ENCODE measurements around the gene NCOA7.

The NCOA7 gene

DNA sequence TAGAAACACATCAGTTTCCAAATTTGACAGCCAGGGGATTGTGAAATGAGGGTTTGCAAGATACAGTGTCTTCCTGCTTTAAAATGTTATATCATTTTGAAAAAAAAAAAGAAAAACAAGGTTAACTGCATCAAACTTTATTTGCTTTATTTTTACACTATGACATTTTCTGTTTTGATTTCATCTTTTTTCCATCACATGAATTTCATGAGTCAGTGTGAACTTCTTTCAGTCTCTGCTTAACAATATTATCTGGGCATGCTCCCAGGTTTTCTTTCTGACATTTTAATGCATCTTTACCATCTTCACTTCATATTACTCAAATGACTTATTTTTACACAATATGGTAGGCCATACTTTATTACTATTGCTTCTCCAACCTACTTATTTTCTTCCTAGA lies 1.9 kb downstream of the NCOA7 start:
- no peak for DNase-seq (ENCODE audit: extremely low read depth, insufficient read length)
- TF ChIP-seq, protein P1, sequence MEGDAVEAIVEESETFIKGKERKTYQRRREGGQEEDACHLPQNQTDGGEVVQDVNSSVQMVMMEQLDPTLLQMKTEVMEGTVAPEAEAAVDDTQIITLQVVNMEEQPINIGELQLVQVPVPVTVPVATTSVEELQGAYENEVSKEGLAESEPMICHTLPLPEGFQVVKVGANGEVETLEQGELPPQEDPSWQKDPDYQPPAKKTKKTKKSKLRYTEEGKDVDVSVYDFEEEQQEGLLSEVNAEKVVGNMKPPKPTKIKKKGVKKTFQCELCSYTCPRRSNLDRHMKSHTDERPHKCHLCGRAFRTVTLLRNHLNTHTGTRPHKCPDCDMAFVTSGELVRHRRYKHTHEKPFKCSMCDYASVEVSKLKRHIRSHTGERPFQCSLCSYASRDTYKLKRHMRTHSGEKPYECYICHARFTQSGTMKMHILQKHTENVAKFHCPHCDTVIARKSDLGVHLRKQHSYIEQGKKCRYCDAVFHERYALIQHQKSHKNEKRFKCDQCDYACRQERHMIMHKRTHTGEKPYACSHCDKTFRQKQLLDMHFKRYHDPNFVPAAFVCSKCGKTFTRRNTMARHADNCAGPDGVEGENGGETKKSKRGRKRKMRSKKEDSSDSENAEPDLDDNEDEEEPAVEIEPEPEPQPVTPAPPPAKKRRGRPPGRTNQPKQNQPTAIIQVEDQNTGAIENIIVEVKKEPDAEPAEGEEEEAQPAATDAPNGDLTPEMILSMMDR (IDR thresholded peaks at IDR 0.05; ENCODE audit: insufficient read depth, low read length, poor library complexity, severe bottlenecking): no peak
- H3K4me3 ChIP-seq (replicated peaks; ENCODE audit: low read depth, low read length): no peak overlapping the region

DNA sequence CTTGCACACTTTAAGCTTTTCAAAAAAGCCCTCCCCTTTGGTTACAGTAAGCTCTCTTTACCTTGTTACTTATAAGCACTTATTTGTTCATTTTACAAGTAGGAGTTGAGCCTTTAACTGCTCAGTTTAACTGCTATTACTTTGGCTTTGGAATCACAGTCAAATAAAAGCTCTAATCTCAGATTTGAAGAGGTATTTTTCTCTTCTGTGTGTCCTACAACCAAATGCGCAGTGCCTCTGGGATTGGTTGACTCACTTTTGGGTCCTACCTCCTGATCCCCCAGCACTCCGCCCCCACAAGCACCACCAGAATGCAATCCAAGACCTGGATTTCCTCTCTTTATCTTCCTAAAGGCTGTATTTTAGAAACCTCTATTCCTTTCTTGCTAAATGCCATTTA lies 2.5 kb downstream of the NCOA7 start:
- no peak overlapping the region for H3K4me3 ChIP-seq (replicated peaks; ENCODE audit: low read depth, low read length)
- DNase-seq (ENCODE audit: extremely low read depth, insufficient read length): no peak
- no peaks in the 10 kb centered on the region for H3K36me3 ChIP-seq (ENCODE audit: control insufficient read depth, insufficient read depth, low read length)
- H3K27me3 ChIP-seq (replicated peaks; ENCODE audit: control insufficient read depth, insufficient read depth, low read length): no peaks in the 10 kb centered on the region
- TF ChIP-seq, protein P1 (IDR thresholded peaks at IDR 0.05; ENCODE audit: insufficient read depth, low read length, poor library complexity, severe bottlenecking): no peak

More for the DNA sequence above, 1.9 kb downstream of the NCOA7 start:
- Histone ChIP-seq H3K36me3 (ENCODE audit: control insufficient read depth, insufficient read depth, low read length) (no peaks in the 10 kb centered on the region), H3K27me3 (replicated peaks; ENCODE audit: control insufficient read depth, insufficient read depth, low read length) (no peaks in the 10 kb centered on the region)

DNA sequence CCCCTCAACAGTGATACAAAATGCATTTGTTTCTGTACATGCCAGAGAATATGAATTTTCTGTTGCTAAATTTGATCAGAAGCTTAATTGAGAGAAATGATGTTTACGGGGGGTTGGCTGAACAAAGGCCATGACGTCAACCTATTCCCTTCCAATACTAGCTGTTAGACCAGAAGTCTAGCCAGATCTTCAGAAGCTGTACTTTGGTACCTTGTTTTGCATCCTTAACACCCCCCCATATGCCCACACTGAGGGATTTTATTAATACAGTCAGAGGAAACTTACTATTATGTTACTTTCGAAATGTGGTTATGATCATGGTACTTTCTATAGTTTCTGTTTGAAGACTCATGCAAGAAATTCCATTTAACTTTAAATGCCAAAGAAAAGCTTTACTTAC lies 3.1 kb downstream of the NCOA7 start:
- TF ChIP-seq, protein P1 (IDR thresholded peaks at IDR 0.05; ENCODE audit: insufficient read depth, low read length, poor library complexity, severe bottlenecking): no peak
- no peaks in the 10 kb centered on the region for H3K36me3 ChIP-seq (ENCODE audit: control insufficient read depth, insufficient read depth, low read length)
- no peaks in the 10 kb centered on the region for H3K27me3 ChIP-seq (replicated peaks; ENCODE audit: control insufficient read depth, insufficient read depth, low read length)
- DNase-seq (ENCODE audit: extremely low read depth, insufficient read length): no peak
- H3K4me3 ChIP-seq (replicated peaks; ENCODE audit: low read depth, low read length): no peak overlapping the region

DNA sequence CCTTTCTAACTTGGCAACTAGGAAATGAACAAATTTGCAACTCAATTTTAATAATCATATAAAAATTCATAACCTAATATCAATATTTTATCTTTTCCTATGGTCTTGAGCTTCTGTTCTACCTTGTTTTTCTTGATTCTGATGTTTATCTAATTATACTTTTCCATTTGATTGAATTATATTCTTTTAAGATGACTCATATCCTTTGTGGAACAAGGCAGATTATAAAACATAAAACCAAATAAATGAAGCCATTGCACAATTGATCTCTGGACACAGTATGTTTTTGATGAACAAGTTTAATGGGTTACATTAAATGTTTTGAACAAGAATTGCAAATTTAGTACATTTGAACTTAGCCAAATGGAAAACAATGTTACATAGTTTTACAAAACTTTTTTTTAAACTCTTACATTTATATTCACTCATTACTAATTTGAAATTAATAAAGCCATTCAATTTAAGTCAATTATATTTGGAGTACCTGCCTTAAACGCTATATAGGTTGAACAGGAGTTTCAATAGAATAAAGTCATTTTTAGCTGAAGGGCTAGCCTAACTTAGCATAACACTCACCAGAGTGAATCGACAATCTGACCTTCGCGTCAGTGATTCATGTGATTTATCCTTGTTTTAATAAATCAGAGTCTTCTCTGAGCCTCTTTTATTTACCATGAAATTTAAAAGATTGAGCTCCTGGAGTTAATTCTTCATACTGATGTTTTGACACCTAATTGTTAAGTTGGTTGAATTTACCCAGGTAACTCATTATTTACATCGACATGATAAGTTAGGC lies 3.8 kb downstream of the NCOA7 start:
- Histone ChIP-seq H3K4me3 (replicated peaks; ENCODE audit: low read depth, low read length) (no peak overlapping the region), H3K36me3 (ENCODE audit: control insufficient read depth, insufficient read depth, low read length) (no peaks in the 10 kb centered on the region), H3K27me3 (replicated peaks; ENCODE audit: control insufficient read depth, insufficient read depth, low read length) (no peaks in the 10 kb centered on the region)
- no peak for DNase-seq (ENCODE audit: extremely low read depth, insufficient read length)
- TF ChIP-seq, protein P1 (IDR thresholded peaks at IDR 0.05; ENCODE audit: insufficient read depth, low read length, poor library complexity, severe bottlenecking): no peak

DNA sequence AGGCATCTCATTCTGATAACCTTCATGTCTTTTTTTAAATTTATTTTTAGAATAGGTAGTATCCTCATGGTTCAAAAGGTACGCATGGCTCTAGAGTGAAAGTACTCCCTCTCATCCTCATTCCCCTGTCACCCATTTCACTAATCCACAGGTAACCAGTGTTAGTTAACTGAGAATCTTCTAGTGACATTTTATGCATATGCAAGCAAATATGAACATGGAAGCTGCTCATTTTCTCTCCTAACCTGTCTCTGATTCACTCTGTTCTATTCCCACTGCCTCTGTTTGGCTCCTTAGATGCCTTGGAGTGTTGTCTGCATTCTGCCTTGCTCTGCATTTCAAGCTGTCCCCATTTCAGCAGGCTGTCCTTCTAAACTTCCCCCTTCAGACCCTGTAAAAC lies 4.5 kb downstream of the NCOA7 start:
- no peak for DNase-seq (ENCODE audit: extremely low read depth, insufficient read length)
- TF ChIP-seq, protein P1 (IDR thresholded peaks at IDR 0.05; ENCODE audit: insufficient read depth, low read length, poor library complexity, severe bottlenecking): no peak

More for the DNA sequence above, 4.5 kb downstream of the NCOA7 start:
- no peaks in the 10 kb centered on the region for H3K36me3 ChIP-seq (ENCODE audit: control insufficient read depth, insufficient read depth, low read length)
- H3K27me3 ChIP-seq (replicated peaks; ENCODE audit: control insufficient read depth, insufficient read depth, low read length): no peaks in the 10 kb centered on the region
- H3K4me3 ChIP-seq (replicated peaks; ENCODE audit: low read depth, low read length): no peak overlapping the region
